Stimulated activated CD4-positive, alpha-beta T cell treated with anti-CD3 and anti-CD28 coated beads, Interleukin-2, amount 100 ng/mL, for 24 hours (primary cell): ENCODE results near the gene GPLD1.
"Not testable (repeated sequence)": the region's sequence is repeated elsewhere in the genome, so short reads cannot be mapped to it uniquely, and the experiment has no call there.

ENCODE experiments used
- DNase-seq, 2 donors: peaks; one replicate each; pipeline ENCODE4 v3.0.0-alpha.2; 2020

Gene GPLD1

GRCh38 chr6:24453921-24454320 lies 35.5 kb downstream of the GPLD1 start:
- no peak for DNase-seq

GRCh38 chr6:24451581-24452388 lies 37.6 kb downstream of the GPLD1 start:
- DNase-seq: no peak

- no peak for DNase-seq
Observed at GRCh38 chr6:24448828-24449525, 40.4 kb downstream of the GPLD1 start.

DNA sequence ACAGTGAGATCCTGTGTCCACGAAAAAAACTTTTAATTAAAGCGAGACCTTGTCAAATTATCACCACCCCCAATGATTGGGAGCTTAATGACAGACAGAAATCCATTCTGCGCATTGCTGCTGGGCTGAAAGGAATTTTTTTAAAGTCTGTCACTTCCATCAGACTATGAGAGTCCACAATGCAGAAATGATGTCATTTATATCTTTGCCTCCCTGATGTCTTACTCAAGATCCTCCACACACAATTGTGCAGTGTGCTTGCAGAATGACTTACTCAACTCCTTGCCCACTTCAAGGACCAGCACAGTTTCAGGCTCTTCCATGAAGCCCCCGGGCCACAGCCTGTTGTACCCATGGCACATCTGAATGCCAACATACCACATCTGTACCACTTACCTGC lies 41.0 kb downstream of the GPLD1 start:
- no peak for DNase-seq

DNA sequence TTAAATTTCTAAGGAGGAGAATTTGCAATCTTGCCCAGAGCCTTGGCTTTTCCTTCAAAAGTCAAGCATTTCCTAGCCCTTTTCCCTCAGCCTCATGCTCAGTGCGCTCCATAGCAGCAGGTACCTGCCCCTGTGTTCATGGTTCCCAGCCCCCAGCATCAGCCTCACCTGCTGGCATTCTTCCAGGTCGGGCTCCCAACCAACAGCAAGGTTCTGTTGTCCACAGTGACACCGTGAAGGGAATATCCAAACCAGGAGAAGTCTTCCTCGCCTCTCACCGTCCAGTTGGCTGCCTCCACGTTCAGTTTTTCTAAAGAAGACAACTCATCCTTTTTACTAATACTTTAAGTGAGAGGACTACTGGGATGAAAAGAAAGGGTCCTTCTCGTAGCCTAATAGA lies 42.7 kb downstream of the GPLD1 start:
- DNase-seq: no peak

DNA sequence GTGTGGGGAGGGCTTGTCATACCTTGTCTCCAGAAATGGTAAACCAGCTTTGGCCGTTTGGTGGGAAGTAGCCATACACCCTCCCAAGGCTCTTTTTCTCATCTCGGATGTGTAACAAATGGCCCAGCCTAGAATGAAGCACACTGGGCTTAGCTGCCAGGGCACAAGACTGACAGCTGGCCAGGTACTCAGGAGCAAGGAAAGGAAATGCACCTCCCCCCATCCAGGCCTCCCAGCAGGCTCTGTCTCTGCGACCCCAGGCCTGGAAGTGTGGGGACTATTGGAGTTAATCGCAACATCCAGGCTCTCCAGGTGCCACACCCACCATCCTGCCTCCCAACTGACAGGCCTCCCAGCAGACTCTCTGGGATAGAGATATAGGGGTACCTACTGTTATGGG lies 43.7 kb downstream of the GPLD1 start:
- DNase-seq: no peak

- DNase-seq: no peak
Observed at GRCh38 chr6:24444588-24444987, 44.8 kb downstream of the GPLD1 start.

DNA sequence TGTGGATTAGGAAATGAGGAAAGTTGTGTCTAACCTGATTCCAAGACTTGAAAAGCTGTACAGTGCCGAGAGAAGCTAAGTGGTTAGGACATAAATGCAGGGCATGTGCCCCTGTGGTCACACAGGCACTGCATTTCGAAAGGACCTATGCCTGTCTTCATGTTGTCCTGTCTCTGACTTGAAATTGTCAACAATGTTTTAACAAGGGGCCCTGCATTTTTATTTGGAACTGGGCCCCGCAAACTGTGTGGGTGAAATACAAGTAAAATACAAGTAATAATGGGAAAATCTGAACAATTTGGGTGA lies 47.8 kb downstream of the GPLD1 start:
- DNase-seq: no peak

GRCh38 chr6:24440897-24441598 lies 48.3 kb downstream of the GPLD1 start:
- no peak for DNase-seq

DNA sequence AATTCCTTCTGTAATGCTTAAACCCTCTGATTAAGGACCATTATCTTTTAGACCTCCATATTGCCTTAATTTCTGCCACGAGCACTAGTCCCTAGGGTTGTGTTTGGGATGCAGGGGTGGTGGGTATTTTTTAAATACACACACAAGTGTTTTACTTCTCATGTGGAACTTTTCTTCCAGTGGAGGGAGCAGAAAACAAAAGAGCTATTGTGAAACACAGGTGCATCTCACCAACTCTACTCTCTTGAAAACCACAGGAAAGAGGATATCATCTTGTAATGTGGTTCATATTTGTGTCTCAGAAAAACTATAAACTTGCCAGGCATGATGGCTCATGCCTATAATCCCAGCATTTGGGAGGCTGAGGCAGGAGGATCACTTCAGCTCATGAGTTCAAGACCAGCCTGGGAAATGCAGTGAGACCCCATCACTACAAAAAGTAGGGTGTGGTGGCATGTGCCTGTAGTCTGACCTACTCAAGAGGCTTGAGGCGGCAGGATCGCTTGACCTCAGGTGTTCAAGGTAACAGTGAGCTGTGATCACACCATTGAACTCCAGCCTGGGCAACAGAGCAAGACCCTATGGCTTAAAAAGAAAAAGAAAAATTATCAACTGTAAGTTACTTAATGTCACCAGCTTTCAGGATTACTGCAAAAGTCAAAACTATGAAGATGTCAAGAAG lies 49.4 kb downstream of the GPLD1 start:
- no peak for DNase-seq

DNA sequence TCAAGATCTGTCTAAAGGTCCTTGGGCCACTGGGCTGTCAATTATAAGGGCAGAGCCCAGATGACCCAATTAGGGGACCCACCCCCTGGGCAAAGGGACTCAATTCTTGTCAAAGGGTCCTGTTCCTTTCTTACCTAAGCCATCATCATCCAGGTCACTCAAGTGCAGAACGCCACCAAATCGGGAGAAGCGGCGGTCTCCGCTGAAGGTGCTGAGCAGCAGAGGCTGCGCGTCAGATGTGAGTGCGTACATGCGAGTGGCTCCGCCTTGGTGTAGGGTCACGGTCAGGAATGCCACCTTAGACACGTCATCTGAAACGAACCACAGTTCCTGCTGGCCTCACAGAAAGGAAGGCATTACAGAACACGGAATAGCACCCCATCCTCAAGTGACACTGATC lies 52.4 kb downstream of the GPLD1 start:
- no peak for DNase-seq

- no peak for DNase-seq
Observed at GRCh38 chr6:24432611-24433010, 56.8 kb downstream of the GPLD1 start.

DNA sequence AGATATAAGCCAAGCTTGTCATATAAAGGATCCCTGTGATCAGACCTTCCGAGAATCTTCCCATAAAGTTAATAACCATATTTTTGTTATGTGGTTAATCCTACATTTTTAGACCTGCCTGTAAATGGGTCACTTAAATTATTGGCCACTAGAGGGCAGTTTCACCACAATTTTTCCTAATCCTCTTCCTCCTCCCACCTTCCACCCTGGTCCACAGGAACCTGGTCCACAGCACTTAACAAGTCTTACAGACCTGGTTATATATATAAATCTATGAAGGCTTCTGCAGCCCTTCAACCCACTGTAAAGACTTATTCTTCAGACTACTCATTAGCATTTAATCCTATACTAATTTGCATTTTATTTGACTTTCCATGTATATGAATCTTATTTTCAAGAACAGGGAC lies 58.3 kb downstream of the GPLD1 start:
- peak in 1 of 2 donors; percentile 29 for DNase-seq

DNA sequence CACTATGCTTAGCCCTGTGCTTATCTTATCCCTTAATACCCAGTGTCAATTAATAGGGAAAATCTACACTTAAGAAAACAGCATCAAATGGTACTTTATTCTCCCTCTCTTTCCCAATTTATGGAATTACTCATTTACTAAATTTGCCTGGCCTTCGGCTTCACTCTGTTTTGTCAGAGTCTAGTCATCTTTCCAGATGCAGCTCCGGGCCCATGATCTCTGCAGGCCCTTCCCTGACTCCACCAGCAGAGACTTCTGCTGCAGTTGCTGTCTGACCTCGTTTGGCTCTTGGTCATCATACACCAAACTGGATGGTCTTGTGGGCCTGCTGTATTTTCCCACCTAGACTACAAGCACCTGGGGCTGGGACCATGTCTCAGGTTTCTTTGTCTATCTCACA lies 59.3 kb downstream of the GPLD1 start:
- no peak for DNase-seq

GRCh38 chr6:24429146-24429545 lies 60.2 kb downstream of the GPLD1 start:
- no peak for DNase-seq

GRCh38 chr6:24428615-24429014 lies 60.8 kb downstream of the GPLD1 start:
- DNase-seq: no peak

DNA sequence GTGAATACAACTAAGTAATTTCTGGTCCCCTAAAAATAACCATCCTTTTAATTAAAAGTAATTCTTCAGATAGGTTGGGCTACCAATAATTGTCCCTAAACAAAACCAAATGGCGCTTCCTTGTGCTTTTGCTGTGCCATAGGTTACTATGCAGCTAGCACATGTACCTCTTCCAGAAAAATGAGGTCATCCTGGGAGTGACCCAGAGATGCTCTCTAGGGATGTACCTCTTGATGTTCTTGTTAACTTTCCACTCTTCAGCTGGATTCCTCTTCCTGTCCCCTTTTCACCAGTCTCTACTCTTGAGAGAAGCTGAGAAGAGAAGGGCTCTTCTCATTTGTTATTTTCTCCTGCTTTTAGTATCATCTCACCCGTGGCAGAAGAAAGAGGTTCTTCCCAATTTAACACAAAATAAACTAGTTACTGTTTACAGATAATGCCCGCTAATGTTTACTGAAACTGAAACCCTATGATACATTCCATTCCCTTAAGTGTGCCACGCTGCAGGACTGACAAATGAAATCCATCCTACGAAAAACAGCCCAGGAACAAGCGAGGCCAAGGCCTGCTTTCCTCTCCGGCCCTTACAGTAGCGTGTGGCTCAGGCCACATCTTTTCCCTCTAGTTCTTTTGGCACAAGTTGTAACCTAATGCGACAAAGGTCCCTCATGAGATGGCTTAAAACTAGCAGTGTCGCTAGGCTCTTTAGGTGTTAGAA lies 62.5 kb downstream of the GPLD1 start:
- DNase-seq: no peak

DNA sequence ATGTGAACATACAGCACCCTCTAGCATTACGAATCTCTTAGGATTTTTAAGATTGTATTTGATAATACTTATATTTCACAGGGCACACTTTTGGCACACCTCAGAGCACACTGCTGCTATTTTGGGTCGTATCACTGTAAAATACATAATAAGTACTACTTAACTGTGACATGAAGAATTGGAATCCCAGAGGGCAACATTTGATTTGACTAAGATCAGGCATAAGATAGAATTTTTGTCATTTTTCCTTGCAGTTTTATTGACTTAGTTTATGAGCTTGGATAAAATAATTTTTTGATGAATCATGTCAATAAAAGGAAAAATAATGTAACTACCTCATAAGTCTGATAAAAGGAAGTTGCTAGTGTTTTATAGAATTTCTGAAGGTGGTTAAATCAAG lies 64.3 kb downstream of the GPLD1 start:
- no peak for DNase-seq

DNA sequence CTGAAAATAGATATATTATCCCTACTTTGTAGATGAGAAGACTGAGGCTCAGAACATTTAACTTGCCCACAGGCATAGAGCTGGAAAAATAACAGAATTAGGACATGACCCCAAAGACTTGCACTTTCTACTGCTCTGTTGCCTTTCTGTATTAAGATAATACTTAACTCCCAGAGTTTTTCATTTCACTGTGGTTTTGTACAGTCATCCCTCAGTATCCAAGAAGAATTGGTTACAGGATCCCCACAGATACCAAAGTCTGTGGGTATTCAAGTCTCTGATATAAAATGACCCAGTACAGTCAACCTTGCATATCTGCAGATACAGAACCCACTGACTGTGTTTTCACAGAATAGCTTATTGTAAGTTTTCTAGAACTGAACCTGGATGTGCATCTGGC lies 69.9 kb downstream of the GPLD1 start:
- no peak for DNase-seq

- no peak for DNase-seq
Observed at GRCh38 chr6:24415753-24416152, 73.6 kb downstream of the GPLD1 start.

- DNase-seq: not testable (repeated sequence)
Observed at GRCh38 chr6:24414531-24414930, 74.8 kb downstream of the GPLD1 start.

GRCh38 chr6:24412294-24412693 lies 77.1 kb downstream of the GPLD1 start:
- DNase-seq: no peak

GRCh38 chr6:24410622-24411021 lies 78.8 kb downstream of the GPLD1 start:
- DNase-seq: no peak
